ENCODE measurements around the gene RBM15.

RBM15 gene

DNA sequence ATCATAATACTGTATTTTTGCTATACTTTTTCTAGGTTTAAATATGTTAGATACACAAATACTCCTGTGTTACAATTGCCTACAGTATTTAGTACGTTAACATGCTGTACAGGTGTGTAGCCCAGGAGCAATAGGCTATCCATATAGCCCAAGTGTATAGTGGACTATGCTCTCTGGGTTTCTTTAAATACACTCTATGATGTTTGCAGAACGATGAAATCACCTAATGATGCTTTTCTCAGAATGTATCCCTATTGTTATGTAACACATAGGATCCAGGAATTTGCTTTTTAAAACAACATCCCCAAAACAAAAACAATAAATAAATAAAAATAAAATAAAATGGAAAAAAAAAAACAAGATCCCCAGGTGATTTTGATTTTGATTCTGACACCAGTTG, 18.1 kb upstream of the RBM15 start:
- no peak for DNase-seq (ENCODE audit: low read depth in 2 of 3, low spot score in 2 of 3)

DNA sequence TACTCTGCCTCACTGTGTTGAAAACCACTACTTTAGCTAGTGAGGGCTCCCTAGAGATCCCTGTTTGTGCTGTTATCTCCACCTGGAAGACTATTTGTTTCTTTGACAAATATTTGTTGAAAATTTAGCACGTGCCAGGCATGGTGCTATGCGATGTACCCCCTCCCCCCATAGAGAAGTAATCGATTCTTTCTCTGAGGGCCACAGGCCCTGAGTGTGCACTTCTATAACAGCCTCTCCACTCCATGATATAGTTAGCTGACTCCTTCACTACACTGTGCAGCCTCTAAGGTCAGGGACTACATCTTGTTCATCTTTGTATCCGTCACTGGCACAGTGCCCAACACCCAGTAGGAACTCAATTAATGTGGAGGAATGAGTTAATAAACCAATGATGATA, 17.3 kb upstream of the RBM15 start:
- no peak for DNase-seq (ENCODE audit: low read depth in 2 of 3, low spot score in 2 of 3)

DNA sequence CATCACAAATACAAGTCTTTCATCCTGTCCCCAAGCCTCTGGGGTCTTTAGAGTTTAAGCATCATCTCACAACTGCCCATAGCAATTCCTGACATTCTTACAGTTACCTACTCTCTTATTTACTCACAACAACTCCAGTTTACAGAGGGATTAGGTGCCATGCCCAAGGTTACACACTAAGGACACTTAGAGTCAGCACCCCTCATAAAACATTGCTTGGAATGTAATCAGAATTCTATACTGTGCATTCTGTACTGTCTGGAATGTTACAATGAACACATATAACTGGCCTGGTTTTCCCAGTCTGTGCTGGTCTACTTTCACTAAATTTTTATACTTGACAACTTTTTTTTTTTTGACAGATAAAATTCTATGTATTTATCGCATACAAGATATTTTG, 14.5 kb upstream of the RBM15 start:
- no peak for DNase-seq (ENCODE audit: low read depth in 2 of 3, low spot score in 2 of 3)

DNA sequence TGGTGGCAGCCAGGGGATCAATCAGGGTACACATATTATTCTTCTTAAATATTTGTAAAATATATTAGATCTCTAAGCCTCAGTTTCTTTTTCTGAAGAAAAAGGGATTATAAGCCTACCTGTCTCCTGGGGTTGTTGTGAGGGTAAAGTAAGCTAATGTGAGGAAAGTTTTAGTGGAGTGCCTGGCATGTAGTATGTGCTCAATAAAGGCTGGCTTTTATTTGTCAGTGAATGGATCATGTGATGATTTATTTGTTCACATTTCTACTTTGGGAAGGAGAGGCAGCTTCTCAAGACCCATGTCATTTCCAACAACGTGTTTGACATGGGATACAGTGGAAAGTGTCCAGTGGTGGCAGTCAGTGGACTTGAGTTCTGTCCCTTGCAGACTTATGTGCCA, 12.4 kb upstream of the RBM15 start:
- DNase-seq (ENCODE audit: low read depth in 2 of 3, low spot score in 2 of 3): no peak

DNA sequence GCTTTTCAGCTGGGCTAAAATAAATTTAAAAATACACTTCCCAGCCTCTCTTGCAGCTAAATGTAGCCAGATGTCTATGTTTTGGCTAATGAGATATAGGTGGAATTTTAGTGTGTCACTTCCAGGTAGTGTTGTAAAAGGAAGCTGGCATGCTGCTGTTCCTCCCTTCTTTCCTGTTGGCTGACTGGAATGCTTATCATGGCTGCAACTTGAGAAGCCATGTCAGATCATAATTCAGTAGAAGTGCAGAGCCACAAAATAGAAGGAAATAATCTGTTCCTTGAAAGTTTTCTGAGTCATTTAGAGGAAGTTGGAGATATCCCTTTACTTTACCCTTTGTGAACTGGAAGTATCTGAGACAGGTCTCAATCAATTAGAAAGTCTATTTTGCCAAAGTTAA, 10.9 kb upstream of the RBM15 start:
- no peak for DNase-seq (ENCODE audit: low read depth in 2 of 3, low spot score in 2 of 3)

DNA sequence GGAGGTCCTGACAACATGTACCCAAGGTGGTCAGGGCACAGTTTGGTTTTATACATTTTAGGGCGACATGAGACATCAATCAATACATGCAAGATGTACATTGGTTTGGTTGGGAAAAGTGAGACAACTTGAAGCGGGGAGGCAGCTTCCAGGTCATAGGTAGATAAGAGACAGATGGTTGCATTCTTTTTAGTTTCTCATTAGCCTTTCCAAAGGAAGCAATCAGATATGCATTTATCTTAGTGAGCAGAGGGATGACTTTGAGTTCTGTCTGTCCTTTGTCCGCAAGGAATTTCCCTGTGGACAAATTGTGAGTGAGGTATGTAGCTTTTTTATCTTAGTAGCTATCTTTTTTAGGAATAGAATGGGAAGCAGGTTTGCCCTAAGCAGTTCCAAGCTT, 10.5 kb upstream of the RBM15 start:
- DNase-seq (ENCODE audit: low read depth in 2 of 3, low spot score in 2 of 3): no peak

DNA sequence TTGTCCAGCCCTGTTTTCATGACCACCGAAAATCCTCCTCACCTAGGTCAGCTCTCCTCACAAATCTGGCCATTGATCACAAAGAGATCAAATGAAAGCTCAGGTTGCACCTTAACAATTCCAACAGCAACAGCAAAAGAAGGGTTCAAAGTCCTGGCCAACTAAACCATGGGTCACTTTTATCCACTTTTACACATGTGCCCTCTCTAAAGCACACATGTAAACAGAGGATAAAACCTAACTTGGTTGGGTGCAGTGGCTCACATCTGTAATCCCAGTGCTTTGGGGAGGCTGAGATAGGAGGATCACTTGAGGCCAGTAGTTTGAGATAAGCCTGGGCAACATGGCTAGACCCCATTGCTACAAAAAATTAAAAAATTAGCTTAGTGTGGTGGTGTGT, 3.9 kb upstream of the RBM15 start:
- DNase-seq (ENCODE audit: low read depth in 2 of 3, low spot score in 2 of 3): no peak

DNA sequence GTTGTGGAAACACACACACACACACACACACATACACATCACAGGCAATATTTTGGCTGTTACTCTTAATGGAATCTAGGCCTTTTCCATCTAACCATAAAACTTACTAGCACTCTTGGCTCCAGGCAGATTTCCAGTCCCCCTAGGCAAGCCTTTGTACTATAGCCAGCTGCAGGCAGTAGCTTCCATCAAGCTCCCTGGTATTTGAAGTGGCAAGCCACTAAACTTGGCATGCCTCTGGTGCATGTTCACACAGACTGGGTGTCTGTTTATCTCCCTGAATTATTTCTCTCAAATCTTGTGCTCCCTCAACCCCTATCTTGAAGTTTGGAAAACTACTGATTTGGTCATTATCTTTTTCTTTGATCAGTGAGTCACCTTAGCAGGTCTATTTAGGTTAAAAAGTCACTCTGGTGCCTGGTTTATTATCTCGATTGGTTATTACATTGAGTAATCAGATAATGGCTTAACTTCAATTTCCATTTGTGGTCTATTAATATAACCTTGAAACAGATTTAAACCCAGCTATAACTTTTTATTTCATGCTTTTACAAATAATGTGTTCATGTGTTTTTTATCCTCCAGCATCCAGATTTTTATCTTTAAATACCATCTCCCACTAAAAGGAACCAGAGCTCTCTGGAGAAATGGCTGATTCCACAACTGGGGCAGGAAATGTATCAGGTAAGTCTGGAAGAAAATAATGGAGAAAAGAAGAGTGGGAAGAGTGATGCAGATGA, 2.7 kb upstream of the RBM15 start:
- no peak for DNase-seq (ENCODE audit: low read depth in 2 of 3, low spot score in 2 of 3)

DNA sequence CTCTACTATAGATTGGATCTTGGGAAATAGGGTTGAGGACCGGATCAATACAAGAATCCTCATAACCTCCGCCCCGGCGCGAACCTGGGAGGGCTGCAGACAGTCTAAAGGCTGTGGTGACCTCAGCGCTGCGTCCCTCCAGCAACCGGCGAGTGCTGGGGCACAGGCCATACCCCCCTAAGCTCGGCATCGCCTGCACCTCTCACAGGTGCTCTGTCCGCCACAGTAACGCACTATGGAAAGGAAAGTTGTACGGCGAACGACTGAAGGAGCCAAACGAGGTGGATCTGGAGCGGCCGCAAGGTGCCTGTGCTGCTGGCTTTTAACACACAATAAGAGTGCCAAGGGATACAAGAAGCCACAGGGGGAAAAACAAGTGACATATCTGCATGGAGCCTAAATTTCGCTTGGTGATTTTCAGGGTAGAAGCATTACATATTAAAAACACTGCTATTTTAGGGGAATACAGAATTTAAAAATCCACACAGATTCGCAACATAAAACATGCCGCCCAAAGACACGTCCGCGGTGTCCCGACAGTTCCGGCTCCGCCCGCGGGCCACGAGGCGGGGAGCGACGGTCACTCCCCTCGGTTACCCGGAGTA, 1.4 kb upstream of the RBM15 start:
- DNase-seq (ENCODE audit: low read depth in 2 of 3, low spot score in 2 of 3): peak; percentile 14 to 29 (median 15)

DNA sequence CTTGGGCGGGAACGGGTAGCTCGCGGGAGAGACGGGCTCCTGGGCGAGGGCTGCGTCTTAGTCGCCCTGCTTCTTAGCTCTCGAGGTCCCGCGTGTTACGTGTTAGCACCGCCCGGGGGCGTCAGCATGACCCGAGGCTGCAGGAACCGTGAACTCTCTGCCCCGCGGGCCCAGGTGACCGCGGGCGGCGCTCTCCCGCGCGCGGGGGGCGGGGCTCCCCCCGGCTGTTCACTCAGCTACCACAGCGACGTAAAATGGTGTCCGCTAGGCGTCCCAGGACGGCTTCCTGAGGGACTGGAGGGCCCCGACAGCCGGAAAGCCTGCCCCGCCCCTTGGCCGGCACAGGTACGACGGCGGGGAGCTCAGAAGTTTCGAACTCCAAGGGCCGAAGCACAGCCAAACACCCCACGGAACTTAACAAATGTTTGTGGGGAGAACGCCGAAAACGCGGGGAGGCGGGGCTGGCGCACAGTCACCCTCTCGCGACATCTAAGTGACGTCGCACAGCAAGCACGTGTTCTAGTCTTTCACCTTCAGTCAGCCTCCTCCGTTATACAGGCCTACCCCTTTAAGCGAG, 780 bp upstream of the RBM15 start:
- DNase-seq (ENCODE audit: low read depth in 2 of 3, low spot score in 2 of 3): peak; percentile 86 to 94 (median 88)

DNA sequence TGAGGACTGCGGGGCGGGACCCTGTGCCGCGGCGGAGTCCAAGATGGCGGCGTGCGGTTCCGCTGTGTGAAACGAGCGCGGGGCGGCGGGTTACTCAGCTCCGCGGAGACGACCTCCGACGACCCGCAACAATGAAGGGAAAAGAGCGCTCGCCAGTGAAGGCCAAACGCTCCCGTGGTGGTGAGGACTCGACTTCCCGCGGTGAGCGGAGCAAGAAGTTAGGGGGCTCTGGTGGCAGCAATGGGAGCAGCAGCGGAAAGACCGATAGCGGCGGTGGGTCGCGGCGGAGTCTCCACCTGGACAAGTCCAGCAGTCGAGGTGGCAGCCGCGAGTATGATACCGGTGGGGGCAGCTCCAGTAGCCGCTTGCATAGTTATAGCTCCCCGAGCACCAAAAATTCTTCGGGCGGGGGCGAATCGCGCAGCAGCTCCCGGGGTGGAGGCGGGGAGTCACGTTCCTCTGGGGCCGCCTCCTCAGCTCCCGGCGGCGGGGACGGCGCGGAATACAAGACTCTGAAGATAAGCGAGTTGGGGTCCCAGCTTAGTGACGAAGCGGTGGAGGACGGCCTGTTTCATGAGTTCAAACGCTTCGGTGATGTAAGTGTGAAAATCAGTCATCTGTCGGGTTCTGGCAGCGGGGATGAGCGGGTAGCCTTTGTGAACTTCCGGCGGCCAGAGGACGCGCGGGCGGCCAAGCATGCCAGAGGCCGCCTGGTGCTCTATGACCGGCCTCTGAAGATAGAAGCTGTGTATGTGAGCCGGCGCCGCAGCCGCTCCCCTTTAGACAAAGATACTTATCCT, 430 bp downstream of the RBM15 start:
- DNase-seq (ENCODE audit: low read depth in 2 of 3, low spot score in 2 of 3): peak in 2 of 3 experiments; percentile 29 to 41

DNA sequence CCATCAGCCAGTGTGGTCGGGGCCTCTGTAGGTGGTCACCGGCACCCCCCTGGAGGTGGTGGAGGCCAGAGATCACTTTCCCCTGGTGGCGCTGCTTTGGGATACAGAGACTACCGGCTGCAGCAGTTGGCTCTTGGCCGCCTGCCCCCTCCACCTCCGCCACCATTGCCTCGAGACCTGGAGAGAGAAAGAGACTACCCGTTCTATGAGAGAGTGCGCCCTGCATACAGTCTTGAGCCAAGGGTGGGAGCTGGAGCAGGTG, 961 bp downstream of the RBM15 start:
- DNase-seq (ENCODE audit: low read depth in 2 of 3, low spot score in 2 of 3): peak in 1 of 3 experiments; percentile 16

DNA sequence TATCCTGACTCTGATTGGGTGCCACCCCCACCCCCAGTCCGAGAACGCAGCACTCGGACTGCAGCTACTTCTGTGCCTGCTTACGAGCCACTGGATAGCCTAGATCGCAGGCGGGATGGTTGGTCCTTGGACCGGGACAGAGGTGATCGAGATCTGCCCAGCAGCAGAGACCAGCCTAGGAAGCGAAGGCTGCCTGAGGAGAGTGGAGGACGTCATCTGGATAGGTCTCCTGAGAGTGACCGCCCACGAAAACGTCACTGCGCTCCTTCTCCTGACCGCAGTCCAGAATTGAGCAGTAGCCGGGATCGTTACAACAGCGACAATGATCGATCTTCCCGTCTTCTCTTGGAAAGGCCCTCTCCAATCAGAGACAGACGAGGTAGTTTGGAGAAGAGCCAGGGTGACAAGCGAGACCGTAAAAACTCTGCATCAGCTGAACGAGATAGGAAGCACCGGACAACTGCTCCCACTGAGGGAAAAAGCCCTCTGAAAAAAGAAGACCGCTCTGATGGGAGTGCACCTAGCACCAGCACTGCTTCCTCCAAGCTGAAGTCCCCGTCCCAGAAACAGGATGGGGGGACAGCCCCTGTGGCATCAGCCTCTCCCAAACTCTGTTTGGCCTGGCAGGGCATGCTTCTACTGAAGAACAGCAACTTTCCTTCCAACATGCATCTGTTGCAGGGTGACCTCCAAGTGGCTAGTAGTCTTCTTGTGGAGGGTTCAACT, 2.1 kb downstream of the RBM15 start:
- no peak for DNase-seq (ENCODE audit: low read depth in 2 of 3, low spot score in 2 of 3)

DNA sequence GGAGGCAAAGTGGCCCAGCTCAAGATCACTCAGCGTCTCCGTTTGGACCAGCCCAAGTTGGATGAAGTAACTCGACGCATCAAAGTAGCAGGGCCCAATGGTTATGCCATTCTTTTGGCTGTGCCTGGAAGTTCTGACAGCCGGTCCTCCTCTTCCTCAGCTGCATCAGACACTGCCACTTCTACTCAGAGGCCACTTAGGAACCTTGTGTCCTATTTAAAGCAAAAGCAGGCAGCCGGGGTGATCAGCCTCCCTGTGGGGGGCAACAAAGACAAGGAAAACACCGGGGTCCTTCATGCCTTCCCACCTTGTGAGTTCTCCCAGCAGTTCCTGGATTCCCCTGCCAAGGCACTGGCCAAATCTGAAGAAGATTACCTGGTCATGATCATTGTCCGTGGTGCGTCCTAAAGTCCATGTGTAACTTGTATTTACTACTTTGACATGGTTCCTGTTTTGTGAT, 2.7 kb downstream of the RBM15 start:
- DNase-seq (ENCODE audit: low read depth in 2 of 3, low spot score in 2 of 3): no peak

DNA sequence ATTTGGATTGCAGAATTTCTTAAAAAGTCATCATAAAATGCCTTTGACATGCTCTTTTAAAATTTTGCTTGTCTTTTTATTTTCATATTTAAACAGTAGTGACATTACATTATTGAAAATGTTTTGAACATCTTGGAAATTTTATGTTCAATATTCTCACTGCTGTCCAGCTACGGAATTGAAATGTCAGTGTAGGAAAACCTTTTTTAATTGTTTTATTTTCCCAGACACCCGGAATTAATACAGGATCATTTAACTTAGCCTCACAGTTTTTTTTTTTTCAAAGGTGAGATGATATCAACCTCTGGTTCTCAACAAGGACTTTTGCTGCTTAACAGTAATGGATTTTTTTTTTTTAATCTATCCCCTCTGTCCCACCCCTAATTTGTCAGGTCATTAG, 4.1 kb downstream of the RBM15 start:
- no peak for DNase-seq (ENCODE audit: low read depth in 2 of 3, low spot score in 2 of 3)

DNA sequence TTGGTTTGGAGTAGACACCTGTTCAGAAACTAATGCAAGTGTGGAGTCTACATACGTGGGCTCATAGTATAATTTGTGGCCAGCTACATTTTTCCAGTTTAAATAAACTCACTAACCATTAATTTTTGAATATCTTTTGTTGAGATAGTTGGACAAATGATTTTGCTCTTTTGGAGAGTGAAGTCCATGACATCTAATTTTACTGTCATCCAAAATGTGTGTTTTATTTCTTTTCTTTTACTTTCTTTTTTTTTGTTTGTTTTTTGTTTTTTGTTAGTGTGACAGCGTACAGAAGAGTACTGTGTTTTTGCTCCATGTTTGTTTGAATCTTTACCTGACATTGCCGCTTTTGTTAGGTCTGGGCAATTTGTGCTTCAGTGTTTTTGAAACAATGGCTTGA, 5.0 kb downstream of the RBM15 start:
- DNase-seq (ENCODE audit: low read depth in 2 of 3, low spot score in 2 of 3): no peak

DNA sequence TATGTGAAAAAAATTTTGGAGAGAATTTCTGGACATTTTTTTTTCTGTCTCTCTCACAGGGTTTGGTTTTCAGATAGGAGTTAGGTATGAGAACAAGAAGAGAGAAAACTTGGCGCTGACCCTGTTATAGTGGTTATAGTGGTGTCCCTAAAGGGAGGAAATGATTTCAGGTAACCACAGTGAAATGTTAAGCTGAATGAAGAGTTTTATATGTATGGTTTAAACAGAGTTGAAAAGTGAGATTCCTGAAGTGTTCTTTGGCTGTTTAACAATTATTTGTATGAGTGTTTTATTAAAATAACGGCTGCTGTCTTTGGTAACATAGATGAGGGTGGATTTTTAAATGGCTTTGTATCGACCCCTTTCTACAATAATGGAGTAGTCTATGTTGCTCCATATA, 6.3 kb downstream of the RBM15 start:
- DNase-seq (ENCODE audit: low read depth in 2 of 3, low spot score in 2 of 3): no peak

DNA sequence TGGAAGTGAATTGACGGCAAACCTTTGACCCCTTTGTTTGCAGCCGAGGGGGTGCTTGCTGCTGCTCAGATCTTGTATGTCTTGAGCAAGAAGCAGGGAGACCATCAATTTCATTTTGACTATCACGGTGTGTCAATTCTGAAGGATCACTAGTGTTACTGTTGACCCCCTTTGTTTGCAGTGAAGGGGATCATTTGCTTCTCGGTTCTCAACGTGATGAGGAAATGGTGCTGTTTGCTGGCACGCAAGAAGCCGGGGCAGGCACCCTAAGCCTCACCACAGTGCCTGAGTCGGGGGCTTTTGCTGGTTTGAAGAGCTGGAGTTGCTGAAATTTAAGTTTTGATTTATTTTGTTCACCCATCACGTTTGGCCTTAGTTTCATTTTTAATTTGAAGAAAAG, 7.5 kb downstream of the RBM15 start:
- DNase-seq (ENCODE audit: low read depth in 2 of 3, low spot score in 2 of 3): no peak

DNA sequence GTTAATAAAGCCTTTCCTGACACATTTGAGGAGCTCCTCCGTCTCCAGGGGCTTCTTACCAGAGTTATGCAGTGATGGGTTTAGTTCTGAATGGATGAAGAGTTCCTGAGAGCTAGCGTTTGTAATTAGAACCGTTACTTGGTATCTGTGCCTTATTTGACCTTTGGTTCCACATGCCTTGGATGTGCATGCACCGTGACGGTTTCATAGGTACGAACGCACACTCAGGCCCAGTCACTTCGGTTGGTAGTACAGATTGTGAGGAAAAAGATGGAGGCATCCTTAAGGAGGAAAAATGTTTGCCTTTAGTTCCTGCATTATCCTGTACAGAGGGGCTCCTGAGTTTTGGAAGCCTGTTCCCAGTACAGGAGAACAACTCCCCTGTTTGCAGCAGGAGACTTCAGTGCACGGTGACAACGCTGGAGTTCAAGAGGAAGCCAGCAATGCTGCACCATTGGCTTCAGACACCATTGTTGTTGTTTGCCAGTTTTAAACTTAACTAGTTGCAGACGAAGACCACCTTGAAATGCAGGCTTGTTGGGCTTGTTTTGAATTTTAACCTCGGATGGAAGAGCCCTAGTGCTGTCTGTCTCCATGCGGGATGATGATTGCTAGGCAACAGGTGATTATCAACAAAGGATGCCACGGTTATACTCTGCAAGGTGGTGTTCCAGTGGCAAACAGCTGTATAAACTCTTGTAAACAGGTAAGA, 8.2 kb downstream of the RBM15 start:
- no peak for DNase-seq (ENCODE audit: low read depth in 2 of 3, low spot score in 2 of 3)

DNA sequence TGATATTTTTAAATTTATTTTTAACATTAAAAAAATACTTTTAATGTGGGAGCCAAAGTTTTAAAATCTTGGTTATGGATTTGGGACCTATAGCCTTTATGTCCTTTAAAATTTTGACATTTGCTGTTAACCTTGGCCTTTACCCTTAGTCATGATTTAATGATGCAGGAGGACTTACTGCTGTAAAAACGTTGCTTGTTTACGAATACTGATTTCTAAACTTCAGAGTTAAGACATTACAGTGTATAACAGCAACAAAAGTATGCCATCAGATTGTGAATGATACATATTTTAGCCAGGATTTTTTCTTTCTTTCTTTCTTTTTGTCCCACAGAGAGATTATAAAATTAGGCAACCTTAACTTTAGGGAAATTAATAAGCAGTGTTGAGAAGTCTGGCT, 8.9 kb downstream of the RBM15 start:
- DNase-seq (ENCODE audit: low read depth in 2 of 3, low spot score in 2 of 3): no peak

DNA sequence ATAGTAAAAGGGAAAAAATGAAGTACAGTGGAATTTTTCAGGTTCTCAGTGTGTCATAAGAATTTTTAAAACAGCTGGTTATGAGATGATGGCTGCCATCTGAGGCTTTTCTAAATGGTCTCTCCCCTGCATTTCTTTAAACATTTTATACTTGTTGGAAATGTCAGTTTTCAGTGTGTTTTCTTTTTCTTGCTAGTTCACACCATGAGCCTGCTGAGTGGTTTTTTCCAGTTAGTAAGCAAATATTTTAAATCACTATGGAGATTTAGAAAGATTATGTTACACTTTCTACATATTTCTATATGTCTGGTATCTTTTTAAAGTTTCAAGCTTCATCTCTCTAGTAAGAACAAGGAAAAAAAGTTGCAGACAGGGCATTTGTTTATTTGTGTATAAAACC, 9.6 kb downstream of the RBM15 start:
- DNase-seq (ENCODE audit: low read depth in 2 of 3, low spot score in 2 of 3): no peak

All from activated CD8-positive, alpha-beta memory T cell treated with anti-CD3 and anti-CD28 coated beads for 48 hours (primary cell).